ENCODE results near the gene FBXL13.
"Not testable (repeated sequence)": the region's sequence is repeated elsewhere in the genome, so short reads cannot be mapped to it uniquely, and the experiment has no call there.

GRCh38 chr7:103034318-103034717, 40.3 kb downstream of the FBXL13 start:
- not testable (repeated sequence) for TF ChIP-seq POLR2A, CTCF (IDR thresholded peaks at IDR 0.05)
